Activated CD8-positive, alpha-beta T cell treated with anti-CD3 and anti-CD28 coated beads for 36 hours (primary cell): ENCODE data around the gene LSP1. TPM values are rescaled to one million over a fixed set of nuclear protein-coding genes. Genes with fewer than 3 reads are reported as not detected.

Experiments used
- ATAC-seq: fragments of 200-7000 bp; cut with Tn5 transposase; one replicate; pipeline ENCODE4 v1.10.0; 2021; ENCODE audit warnings: mild to moderate bottlenecking, moderate library complexity
- CTCF ChIA-PET: fragments of 350-600 bp; sonication (Branson Sonifier 250); formaldehyde crosslinking; loops from one replicate; lab custom pipeline; 2021; ENCODE audit warnings: antibody characterized with exemption; lab: Charles Lee
- POLR2A ChIA-PET: fragments of 350-600 bp; sonication (Branson Sonifier 250); formaldehyde crosslinking; loops from one replicate; lab custom pipeline; 2021; ENCODE audit warnings: antibody characterized with exemption; lab: Charles Lee
- DNase-seq: peaks from one replicate; pipeline ENCODE4 v3.0.0-alpha.2; 2020
- H3K27ac Mint-ChIP-seq: one replicate; pipeline ENCODE4 v1.8.0; 2021; ENCODE audit warnings: mild to moderate bottlenecking, mixed read lengths
- H3K27me3 Mint-ChIP-seq: one replicate; pipeline ENCODE4 v1.8.0; 2021; ENCODE audit warnings: mixed read lengths
- H3K36me3 Mint-ChIP-seq: one replicate; pipeline ENCODE4 v1.8.0; 2021; ENCODE audit warnings: low read depth, mixed read lengths
- H3K4me1 Mint-ChIP-seq: one replicate; pipeline ENCODE4 v1.8.0; 2021; ENCODE audit warnings: low read depth, mixed read lengths
- H3K4me3 Mint-ChIP-seq: one replicate; pipeline ENCODE4 v1.8.0; 2021; ENCODE audit warnings: mild to moderate bottlenecking, moderate library complexity, mixed read lengths
- H3K9me3 Mint-ChIP-seq: one replicate; pipeline ENCODE4 v1.8.0; 2021; ENCODE audit warnings: mixed read lengths
- CTCF ChIP-seq: fragments of 200-600 bp; IDR thresholded peaks from one replicate; pipeline ENCODE4 v1.8.0; 2022; ENCODE audit warnings: antibody characterized with exemption, mild to moderate bottlenecking
- intact Hi-C: fragments of 100-400 bp; cut with micrococcal nuclease; formaldehyde crosslinking; loops from one replicate; pipeline ENCODE4 v1.10.0; 2022
- total RNA-seq, 2 experiments: library from RNA; stranded (reverse); gene quantifications; one replicate each; pipeline ENCODE4 v1.2.3, GENCODE V29; 2021

LSP1 gene
- total RNA-seq, 2 experiments from 2014 or later = 247 to 251 TPM

- TF ChIP-seq CTCF = no peak
- POLR2A ChIA-PET = interaction anchor here (1.1 to 7.5 kb wide), 8 partner anchors 9 to 224 kb away, joined by 3 to 81 read pairs (median 8); partner anchors contain the start of gene PRR33
- Mint-ChIP-seq H3K4me1 (peaks cover 53% of the 10 kb centered on the region), H3K36me3 (peaks cover 13% of the 10 kb centered on the region), H3K9me3 (no peaks in the 10 kb centered on the region), H3K27me3 (no peaks in the 10 kb centered on the region), H3K27ac (peak overlapping the region; percentile 95), H3K4me3 (peak overlapping the region; percentile 86)
- ATAC-seq (no peak), DNase-seq (peak; percentile 53)
- CTCF ChIA-PET = interaction anchor here (0.6 to 5.2 kb wide), 13 partner anchors 14 to 298 kb away, joined by 3 to 32 read pairs (median 5); partner anchors contain the start of gene TNNI2
- intact Hi-C loops = no loop called here
Observed at GRCh38 chr11:1853376-1854131, 670 bp downstream of the LSP1 start.

GRCh38 chr11:1854132-1854948, 1.5 kb downstream of the LSP1 start:
- Mint-ChIP-seq H3K27me3 (no peaks in the 10 kb centered on the region), H3K4me1 (peaks cover 48% of the 10 kb centered on the region), H3K36me3 (peaks cover 13% of the 10 kb centered on the region), H3K9me3 (no peaks in the 10 kb centered on the region), H3K4me3 (peak overlapping the region; percentile 86), H3K27ac (peak overlapping the region; percentile 95)
- POLR2A ChIA-PET = interaction anchor here (0.6 to 7.5 kb wide), 10 partner anchors 8 to 245 kb away, joined by 3 to 81 read pairs (median 6); partner anchors contain the start of genes PRR33 and TNNT3
- DNase-seq = peak; percentile 63
- no peak for TF ChIP-seq CTCF
- intact Hi-C loops = no loop called here
- CTCF ChIA-PET = interaction anchor here (0.6 to 5.2 kb wide), 10 partner anchors 15 to 297 kb away, joined by 3 to 32 read pairs (median 4); no protein-coding TSS in a partner anchor
- peak; percentile 12 for ATAC-seq

- Mint-ChIP-seq H3K27me3 (no peaks in the 10 kb centered on the region), H3K9me3 (no peaks in the 10 kb centered on the region), H3K36me3 (peaks cover 13% of the 10 kb centered on the region), H3K27ac (peak overlapping the region; percentile 75), H3K4me1 (peaks cover 41% of the 10 kb centered on the region), H3K4me3 (peak overlapping the region; percentile 86)
- peak; percentile 43 for ATAC-seq
- DNase-seq = peak; percentile 83
- POLR2A ChIA-PET = interaction anchor here (0.8 to 7.5 kb wide), 7 partner anchors 9 to 93 kb away, joined by 3 to 81 read pairs (median 4); partner anchors contain the start of genes PRR33 and TNNT3
- intact Hi-C loops = no loop called here
- TF ChIP-seq CTCF = no peak
- CTCF ChIA-PET = interaction anchor here (0.9 to 2.2 kb wide), 7 partner anchors 14 to 161 kb away, joined by 3 to 8 read pairs (median 3); no protein-coding TSS in a partner anchor
Observed at GRCh38 chr11:1854949-1855885, 2.3 kb downstream of the LSP1 start.

GRCh38 chr11:1855886-1856265, 3.0 kb downstream of the LSP1 start:
- DNase-seq (no peak), ATAC-seq (no peak)
- TF ChIP-seq CTCF = no peak
- H3K9me3 Mint-ChIP-seq = no peaks in the 10 kb centered on the region
- peaks cover 34% of the 10 kb centered on the region for H3K4me1 Mint-ChIP-seq
- intact Hi-C loops = no loop called here
- CTCF ChIA-PET = interaction anchor here (0.9 to 2.2 kb wide), 5 partner anchors 14 to 66 kb away, joined by 3 to 8 read pairs (median 4); no protein-coding TSS in a partner anchor
- POLR2A ChIA-PET = interaction anchor here (0.8 to 7.5 kb wide), 4 partner anchors 10 to 57 kb away, joined by 3 to 81 read pairs (median 12); partner anchors contain the start of gene PRR33
- H3K36me3 Mint-ChIP-seq = peaks cover 13% of the 10 kb centered on the region
- H3K27me3 Mint-ChIP-seq = no peaks in the 10 kb centered on the region
- H3K4me3 Mint-ChIP-seq = peak overlapping the region; percentile 24
- peak overlapping the region; percentile 62 for H3K27ac Mint-ChIP-seq
